Measurements from ENCODE around the gene TEDC1. TPM values are rescaled to one million over a fixed set of nuclear protein-coding genes. Genes with fewer than 3 reads are reported as not detected.

TEDC1 gene
- total RNA-seq, 1 donor from 2014 or later, result 12.3 TPM

DNA sequence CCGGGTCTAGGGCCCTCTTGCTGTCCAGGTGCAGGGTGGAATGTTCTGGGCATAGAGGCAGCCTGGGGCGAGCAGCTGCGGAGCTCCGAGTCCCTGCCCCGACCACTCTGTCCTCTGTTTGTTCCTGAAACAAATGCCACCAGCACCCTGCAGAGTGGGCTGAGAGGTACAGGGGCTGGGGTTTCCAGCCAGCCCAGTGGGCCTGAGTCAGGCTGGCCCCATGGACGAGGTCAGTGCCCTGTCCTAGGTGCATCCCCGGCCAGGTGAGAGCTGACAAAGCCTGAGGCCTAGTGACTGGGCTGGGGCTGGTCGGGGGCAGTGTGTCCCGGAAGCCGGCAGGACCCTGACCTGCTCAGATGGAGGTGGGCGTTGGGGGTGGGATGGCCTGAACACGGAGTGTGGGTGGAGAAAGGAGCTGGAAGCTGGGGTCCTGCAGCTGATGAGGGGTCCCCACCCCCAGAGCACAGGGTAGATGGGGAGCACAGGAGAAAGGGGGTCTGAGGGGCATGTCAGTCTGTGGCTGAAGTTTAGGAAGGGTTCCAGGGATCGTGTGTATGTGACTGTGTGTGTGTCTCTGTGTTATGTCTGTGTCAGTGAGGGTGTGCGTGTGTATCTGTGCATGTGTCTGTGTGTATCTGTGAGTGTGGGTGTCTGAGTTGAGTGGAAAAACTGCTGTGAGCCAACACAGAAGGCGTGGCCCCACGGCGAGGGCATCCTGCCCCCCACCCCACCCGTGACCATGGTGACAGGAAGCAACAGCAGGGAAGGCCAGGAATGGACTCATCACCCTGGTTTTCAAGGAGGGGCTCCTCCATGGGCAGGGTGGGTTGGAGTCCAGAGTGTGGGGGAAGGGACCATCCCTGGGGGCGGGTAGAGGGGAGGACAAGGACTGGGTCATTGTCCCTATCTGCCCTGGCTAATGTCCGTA, 6.7 kb upstream of the TEDC1 start:
- DNase-seq (ENCODE audit: extremely low read depth, low read depth, low spot score), result no peak

DNA sequence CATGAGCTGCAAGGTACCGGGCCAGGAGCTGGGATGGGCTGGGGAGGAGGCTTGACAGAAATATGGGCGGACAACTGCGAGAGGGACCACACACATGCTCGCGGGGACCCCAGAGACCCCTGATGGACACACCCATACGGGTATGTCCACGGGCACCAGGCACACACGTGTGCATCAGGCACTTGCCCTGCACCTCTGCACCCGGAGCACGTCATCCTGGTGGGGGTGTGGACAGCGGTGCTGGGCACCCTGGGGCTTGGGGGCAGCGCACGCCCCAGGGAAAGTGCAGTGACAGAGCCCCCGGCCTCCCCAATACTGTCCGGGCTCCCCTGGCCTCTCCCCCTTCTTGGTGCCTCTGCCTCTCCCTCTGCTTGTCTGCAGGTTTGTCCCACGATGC, 6.1 kb upstream of the TEDC1 start:
- no peak for DNase-seq (ENCODE audit: extremely low read depth, low read depth, low spot score)

DNA sequence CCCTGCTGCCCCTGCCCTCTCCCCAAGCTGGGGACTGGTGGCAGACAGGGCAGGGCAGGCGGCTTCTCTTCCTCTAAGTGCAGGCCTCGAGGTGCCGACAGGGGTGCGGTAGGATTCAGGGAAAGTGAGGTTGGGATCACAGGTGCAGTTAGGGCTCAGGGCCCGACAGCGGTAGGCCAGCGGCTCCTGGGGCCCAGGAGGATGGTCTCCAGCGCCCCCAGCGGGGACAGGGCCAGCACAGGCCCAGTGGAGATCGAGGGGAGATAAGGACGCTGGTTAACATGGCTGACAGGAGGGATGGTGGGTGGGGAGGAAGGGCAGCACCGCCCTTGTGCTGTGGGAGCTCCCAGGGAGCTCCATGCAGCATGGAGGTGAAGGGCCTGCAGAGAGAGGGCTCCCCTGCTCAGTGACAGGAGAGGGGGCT, 5.3 kb upstream of the TEDC1 start:
- DNase-seq (ENCODE audit: extremely low read depth, low read depth, low spot score), result no peak

DNA sequence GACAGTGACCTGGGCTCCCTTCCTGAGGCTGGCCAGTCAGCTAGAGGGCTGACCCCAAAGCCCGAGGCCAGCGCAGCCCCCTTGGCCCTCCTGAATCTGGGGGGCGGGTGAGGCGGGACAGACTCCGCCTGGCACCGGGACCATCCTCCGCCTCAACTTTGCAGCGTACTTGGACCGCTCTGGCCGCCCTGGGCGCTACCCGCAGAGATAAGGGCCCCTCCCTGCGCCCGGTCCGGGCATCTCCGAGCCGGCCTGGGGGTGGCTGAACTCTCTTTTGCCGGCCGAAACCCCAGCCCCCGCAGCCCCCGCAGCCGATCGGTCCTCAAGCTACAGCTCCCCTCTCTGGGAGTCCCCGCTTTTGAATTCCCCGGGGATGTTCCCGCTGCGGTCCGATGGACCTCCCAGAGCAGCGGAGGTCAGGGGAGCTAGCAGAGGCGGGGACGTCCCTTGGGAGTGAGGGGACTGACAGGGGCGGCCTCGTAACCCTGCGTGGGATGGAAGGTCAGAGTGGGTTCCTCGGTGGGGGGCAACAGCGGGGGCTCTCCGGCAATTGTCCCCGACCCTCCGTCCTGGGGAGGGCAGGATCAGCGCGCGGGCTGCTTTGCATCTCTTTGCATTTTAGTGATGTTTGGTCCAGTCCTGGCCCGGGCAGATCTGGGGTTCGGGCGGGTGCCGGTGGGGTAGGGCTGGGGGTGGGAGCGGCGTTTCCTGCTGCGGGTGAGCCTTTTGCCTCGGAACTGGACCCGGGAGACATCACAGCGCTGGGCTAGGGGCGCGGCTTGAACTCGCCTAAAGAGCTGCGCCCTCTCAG, 4.7 kb upstream of the TEDC1 start, which contains the start of gene CRIP1:
CRIP1 (plus strand) TSS at position 724 of the 811 bp plus-strand sequence. CDS start 374 bp downstream, outside the sequence.
- no peak for DNase-seq (ENCODE audit: extremely low read depth, low read depth, low spot score)

DNA sequence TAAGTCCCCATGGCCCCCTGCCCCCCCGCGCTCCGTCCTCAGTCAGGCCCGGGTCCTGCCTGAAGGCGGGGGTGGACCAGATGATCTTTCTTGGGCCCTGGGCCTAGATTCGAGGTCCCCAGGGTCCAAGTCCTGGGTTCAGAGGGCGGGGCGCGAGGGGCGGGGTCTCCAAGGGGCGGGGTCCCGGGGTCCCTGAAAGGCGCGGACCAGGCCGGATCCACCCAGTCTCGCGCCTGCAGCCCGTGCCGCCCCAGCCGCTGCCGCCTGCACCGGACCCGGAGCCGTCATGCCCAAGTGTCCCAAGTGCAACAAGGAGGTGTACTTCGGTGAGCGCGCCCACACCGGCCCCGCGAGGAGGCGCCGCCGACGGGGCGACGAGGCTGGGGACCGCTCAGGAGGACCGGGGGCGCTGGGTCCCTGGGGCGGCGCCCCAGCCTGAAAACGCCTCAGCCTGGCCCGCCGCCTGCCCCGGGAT, 4.0 kb upstream of the TEDC1 start:
- DNase-seq (ENCODE audit: extremely low read depth, low read depth, low spot score), result no peak

DNA sequence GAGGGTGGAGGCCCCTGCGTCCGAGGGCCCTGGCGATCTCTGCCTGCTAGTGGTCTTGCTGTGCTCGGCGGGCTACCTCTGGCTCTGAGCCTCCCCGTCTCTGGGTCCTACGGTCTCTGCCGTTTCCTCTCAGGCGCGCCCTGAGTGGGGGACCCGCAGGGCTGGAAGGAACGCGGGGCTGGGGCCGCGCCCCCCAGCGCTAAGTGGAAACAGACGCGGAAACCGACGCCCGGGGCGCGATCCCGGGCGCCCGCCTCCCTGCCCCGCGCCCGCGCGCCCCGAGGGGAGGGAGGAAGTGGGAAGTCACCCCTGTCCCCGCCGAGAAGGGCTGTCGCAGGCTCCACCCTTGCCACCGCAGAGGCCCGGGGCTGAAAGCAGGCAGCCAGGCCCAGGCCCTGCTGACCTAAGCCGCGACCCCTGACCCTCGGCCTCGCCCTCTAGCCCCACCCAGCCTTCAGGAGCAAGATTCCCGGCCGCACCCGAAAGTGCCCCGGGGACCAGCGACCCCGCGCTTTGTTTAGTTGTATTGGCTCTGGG, 3.5 kb upstream of the TEDC1 start:
- DNase-seq (ENCODE audit: extremely low read depth, low read depth, low spot score), result no peak

DNA sequence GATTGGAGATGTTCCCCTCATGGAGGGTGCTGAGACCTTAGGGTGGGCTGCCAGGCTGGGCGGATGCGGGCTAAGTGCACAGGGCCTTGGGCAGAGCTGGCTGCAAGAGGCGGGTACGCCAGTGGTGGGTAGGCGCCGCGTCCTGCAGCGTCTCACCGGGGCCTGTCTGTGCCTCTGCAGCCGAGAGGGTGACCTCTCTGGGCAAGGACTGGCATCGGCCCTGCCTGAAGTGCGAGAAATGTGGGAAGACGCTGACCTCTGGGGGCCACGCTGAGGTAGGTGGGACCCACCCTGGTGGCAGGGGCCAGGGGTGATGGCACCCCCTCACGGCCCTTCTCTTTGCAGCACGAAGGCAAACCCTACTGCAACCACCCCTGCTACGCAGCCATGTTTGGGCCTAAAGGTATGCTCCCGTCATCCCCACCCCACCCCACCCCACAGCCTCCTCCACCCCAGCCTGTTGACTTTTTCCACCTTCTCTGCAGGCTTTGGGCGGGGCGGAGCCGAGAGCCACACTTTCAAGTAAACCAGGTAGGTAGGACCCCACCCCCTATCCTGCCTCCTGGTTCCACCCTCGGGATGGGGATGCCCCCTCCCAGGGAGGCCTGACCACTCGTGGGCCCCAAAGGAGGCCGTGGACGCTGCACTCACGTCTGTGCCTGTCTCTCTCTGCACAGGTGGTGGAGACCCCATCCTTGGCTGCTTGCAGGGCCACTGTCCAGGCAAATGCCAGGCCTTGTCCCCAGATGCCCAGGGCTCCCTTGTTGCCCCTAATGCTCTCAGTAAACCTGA, 2.9 kb upstream of the TEDC1 start:
- DNase-seq (ENCODE audit: extremely low read depth, low read depth, low spot score), result no peak

DNA sequence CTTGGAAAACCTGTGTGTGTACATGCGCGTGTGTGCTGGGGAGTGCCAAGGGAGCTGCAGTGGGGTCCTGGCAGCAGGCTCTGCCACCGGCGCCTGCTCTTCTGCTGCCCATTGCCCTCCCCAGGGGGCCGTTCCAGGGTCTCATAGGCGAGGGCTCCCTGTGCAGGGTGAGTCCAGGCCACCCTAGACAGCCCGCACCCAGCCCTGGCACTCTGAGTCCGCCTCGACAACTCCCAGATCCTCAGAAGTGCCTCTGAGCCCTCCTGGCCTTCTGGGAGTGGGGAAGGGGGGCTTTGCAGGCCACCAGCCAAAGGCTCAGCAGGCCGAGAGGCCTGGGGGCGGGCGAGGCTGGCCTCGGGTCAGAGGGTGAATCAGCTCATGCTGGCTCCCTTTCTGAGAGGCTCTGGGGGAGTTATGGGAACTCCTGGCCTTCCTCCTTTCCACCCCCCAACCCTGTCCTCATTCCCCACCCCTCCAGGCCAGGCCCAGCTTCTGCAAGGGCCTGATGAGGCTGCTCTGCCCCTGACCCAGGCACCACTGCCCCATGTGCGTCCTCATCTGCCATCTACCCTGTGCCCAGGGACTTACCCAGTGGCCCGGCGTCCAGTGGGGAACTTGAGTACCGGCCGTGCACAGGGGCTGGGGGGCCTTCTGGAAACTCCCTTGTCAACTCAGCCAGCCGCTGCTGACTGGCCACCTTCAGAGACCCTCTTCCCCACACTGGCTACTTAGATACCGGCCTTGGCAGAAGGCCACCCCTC, 2.1 kb upstream of the TEDC1 start:
- no peak for DNase-seq (ENCODE audit: extremely low read depth, low read depth, low spot score)

DNA sequence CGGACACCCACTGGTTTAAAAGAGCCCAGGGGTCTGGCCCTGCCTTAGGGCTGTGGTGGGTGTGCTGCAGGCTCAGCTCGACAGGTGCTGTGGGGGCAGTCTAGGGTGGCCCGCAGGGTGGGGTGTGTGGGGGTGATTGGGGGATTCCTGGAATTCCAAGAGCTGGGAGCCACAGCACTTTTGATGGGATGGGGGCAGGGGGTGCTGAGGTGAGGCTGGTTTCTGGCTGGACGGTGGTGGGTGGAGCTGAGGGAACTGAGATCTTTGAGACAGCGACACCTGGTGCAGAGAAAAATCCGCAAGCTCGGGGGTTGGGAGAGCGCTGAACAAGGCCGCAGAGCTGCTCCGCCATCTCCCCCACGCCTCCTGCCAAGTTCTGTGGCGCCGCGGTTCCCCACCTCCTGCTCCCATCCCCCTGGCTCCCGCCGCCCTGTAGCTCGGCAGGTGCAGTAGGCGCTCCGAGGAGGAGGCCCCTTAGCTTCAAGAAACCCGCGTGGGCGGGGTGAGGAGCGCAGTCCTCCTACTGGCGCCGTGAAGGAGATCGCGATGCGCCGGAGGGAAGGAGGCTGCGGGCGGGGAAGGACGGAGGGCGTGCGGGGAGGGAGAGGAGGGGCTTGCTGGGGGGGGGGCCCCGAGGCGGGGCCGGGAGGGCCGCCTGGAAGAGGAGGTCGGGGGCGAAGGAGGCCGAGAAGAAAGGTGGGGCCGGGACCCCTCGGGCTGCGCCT, 1.3 kb upstream of the TEDC1 start:
- no peak for DNase-seq (ENCODE audit: extremely low read depth, low read depth, low spot score)

DNA sequence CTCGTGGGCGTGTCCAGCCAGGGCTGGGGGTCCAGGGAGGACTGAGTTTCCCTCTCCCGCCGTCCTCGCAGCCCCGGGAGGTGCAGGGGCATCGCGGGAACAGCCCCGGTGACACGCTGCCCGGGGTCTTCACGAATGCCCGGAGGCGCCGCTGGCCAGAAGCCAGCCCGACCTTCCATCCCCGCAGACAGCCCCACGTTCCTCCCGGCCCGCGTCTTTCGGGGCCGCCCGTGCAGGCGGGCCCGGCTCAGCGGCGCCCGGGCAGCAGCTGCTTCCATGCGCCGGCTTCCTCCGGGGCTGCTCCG, 827 bp upstream of the TEDC1 start:
- DNase-seq (ENCODE audit: extremely low read depth, low read depth, low spot score), result no peak

DNA sequence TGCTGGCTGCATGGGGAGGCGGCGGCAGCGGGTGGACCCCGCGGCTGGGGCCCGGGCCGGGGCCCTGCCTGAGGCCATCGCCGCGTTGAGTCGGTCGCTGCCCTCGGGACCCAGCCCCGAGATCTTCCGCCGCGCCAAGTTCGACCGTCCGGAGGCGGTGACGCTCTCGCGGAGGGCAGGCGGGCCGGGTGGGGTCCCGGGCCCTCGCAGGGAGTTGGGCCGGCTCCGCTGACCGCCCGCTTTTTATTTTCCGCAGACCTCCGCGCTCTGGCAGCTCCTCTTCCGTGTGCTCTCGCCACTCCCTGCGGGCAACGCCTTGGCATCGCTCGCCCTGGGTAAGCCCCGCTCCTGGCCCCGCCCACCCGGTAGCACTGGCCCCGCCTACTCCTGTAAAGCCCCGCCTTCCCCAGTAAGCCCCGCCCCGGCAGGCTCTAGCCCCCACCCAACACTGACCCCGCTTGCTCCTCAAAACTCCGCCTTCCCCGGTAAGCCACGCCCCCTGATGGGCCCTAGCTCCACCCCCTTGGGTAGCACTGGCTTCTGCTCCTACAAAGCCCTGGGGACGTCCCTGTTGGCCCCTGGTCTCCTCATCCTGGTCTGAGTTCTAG, 424 bp downstream of the TEDC1 start:
- no peak for DNase-seq (ENCODE audit: extremely low read depth, low read depth, low spot score)

DNA sequence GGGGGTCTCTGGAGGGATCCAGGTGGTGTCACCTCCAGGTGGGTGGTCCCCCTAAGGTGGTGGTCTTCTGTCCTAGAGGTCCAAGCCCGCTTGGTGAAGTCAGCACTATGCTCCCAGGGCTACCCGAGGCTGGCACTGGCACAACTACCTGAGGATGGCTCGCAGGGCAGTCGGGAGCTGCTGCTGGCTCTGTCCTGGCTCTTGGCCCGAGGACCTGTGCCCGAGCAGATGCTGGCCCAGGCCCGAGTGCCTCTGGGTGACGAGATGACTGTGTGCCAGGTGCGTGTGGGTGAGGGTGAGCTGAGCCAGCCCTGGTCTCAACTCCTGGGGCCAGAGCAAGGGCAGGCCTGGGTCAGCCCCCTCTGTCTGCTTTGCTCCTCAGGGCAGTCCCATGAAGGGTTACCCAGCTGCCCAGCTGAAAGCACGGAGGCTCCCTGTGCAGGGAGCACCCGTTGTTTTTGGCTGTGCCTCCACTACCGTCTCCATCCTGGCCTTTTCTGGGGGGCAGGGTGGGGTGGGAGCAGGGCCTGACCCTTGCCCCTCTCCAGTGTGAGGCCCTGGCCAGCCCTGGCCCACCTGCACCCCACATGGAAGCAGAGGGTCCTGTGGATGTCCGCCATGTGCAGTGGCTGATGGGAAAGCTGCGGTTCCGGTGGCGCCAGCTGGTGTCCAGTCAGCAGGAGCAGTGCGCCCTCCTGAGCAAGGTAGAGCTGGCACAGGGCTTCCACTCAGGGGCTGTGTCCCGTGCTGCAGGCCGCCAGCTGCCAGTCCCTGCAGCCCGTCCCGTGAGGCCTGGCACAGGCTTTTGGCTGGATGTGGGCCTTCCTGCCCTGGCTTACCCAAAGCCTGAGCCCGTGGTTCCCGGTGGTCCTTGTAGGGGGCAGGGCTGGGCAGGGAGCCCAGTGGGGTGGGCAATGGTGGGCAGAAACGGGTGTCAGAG, 1.3 kb downstream of the TEDC1 start:
- DNase-seq (ENCODE audit: extremely low read depth, low read depth, low spot score), result no peak

DNA sequence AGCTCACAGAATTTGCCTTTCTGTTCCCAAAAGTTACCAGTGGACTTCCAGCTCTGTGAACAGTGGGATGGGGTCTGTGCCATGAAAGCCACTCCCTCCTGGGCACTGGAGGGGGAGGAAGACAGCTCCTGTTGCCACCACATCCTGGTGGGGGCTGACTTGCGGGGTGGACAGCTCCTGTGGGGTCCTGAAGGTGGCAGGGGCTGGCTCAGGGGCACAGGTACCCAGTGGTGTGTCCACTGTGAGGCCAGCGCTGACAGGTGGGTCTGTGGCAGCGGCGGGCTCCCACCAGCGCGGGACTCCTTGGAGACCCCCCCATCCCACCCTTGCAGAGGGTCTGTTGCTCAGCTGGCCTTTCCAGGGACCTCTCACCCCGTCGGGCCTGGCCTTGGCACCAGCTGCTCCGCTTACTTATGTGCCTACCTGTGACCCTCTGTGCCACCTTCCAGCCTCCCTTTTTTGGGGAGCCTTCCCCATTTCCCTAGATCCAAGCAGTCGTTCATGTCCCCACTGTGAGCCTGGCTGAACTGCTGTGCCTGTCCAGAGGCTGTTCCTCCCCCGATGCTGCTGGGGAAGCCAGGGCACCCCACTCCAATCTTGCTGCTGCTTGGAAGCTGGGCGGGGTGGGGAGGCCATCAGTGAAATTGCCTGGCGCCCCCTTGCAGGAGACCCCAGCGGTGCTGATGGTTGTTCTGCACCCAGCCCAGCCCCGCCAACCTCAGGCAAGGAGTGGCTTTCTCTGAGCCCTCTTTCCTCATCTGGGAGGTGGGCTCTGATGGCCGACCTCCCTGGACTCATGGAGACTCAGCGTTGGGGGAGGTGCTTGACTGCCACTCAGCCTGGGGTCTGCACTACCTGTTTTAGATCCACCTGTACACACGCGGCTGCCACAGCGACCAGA, 2.2 kb downstream of the TEDC1 start:
- no peak for DNase-seq (ENCODE audit: extremely low read depth, low read depth, low spot score)

DNA sequence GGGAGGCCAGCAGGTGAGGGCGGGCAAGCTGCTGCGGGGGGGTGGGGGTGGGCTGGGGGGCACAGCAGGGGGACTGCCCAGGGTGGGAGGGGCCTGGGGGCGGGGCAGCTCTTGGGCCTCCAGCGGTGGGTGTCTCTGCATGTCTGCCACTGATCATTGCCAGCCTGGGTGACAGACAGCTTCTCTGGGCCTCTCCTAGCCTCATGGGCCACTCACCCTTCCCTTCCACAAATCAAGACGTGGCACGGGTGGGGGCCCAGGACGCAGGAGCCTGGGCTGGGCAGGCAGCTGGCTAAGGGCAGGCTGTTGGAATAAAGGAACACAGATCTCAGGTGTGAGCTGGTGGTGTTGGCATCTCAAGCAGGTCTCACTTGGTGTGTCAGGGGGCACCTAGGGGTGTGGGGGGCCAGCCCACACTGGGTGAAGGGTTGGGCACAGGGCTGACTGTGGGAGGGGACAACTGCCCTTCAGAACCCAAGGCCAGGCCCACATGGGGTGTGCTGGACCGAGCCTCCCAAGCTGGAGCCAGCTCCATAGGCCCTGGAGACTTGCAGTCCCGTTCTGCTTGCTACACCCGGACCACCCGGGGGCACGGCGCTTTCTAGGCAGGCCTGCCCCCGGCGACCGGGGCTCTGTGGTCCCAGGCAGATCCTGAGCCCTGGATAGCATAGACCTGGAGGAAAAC, 3.0 kb downstream of the TEDC1 start:
- DNase-seq (ENCODE audit: extremely low read depth, low read depth, low spot score), result no peak

DNA sequence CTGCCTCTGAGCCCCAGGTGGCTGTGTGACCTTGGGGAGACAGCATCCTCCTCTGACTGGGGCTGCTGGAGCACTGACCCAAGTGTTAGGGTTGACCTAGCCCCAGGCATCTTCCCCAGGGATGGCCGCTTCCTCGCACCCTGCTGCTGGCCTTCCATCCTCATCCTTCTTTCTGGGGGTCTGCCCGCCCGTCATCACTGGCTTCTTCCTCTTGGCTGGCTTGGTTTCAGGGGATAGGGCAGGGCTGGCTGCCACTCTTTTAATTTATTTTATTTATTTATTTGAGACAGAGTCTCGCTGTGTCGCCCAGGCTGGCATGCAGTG, 3.5 kb downstream of the TEDC1 start:
- no peak for DNase-seq (ENCODE audit: extremely low read depth, low read depth, low spot score)
